ENCODE results near the gene FKBP14. TPM values are rescaled to one million over a fixed set of nuclear protein-coding genes. Genes with fewer than 3 reads are reported as not detected.

Gene FKBP14
- total RNA-seq, 4 donors from 2014 or later: 4.9 to 86.5 (median 11.5) TPM

- Histone ChIP-seq H3K4me1 (no peaks in the 10 kb centered on the region), H3K9me3 (no peaks in the 10 kb centered on the region), H3K27me3 (no peaks in the 10 kb centered on the region), H3K4me3 (no peak overlapping the region), H3K27ac (no peak overlapping the region), H3K36me3 (no peaks in the 10 kb centered on the region)
- TF ChIP-seq POLR2A (IDR thresholded peaks at IDR 0.05): no peak
- TF ChIP-seq CTCF (IDR thresholded peaks at IDR 0.05): no peak
- no peak for DNase-seq
- intact Hi-C loops (cut with DNase I; ENCODE audit: low total_unique reads): no loop called here
Measured at GRCh38 chr7:30069096-30069867, 42.8 kb upstream of the FKBP14 start.

- DNase-seq: peak in 1 of 2 donors; percentile 15
- no peaks in the 10 kb centered on the region for H3K9me3 ChIP-seq
- no peaks in the 10 kb centered on the region for H3K4me1 ChIP-seq
- no peak for TF ChIP-seq CTCF (IDR thresholded peaks at IDR 0.05)
- TF ChIP-seq POLR2A (IDR thresholded peaks at IDR 0.05): no peak
- H3K4me3 ChIP-seq: no peak overlapping the region
- no peaks in the 10 kb centered on the region for H3K27me3 ChIP-seq
- peak overlapping the region in 1 of 2 donors; percentile 19 for H3K27ac ChIP-seq
- no peaks in the 10 kb centered on the region for H3K36me3 ChIP-seq
- intact Hi-C loops (cut with DNase I; ENCODE audit: low total_unique reads): no loop called here
Measured at GRCh38 chr7:30068117-30068516, 41.6 kb upstream of the FKBP14 start.

- no peaks in the 10 kb centered on the region for H3K4me1 ChIP-seq
- no peak overlapping the region for H3K4me3 ChIP-seq
- H3K27me3 ChIP-seq: no peaks in the 10 kb centered on the region
- H3K9me3 ChIP-seq: no peaks in the 10 kb centered on the region
- DNase-seq: no peak
- intact Hi-C loops (cut with DNase I; ENCODE audit: low total_unique reads): no loop called here
- TF ChIP-seq POLR2A (IDR thresholded peaks at IDR 0.05): no peak
- no peak for TF ChIP-seq CTCF (IDR thresholded peaks at IDR 0.05)
- no peak overlapping the region for H3K27ac ChIP-seq
- no peaks in the 10 kb centered on the region for H3K36me3 ChIP-seq
Measured at GRCh38 chr7:30066687-30067086, 40.2 kb upstream of the FKBP14 start.

GRCh38 chr7:30065746-30066145 lies 39.2 kb upstream of the FKBP14 start:
- H3K4me1 ChIP-seq: no peaks in the 10 kb centered on the region
- no peaks in the 10 kb centered on the region for H3K36me3 ChIP-seq
- no peak overlapping the region for H3K4me3 ChIP-seq
- no peak for DNase-seq
- TF ChIP-seq CTCF (IDR thresholded peaks at IDR 0.05) (no peak), POLR2A (IDR thresholded peaks at IDR 0.05) (no peak)
- H3K9me3 ChIP-seq: no peaks in the 10 kb centered on the region
- H3K27ac ChIP-seq: no peak overlapping the region
- H3K27me3 ChIP-seq: no peaks in the 10 kb centered on the region
- intact Hi-C loops (cut with DNase I; ENCODE audit: low total_unique reads): no loop called here

DNA sequence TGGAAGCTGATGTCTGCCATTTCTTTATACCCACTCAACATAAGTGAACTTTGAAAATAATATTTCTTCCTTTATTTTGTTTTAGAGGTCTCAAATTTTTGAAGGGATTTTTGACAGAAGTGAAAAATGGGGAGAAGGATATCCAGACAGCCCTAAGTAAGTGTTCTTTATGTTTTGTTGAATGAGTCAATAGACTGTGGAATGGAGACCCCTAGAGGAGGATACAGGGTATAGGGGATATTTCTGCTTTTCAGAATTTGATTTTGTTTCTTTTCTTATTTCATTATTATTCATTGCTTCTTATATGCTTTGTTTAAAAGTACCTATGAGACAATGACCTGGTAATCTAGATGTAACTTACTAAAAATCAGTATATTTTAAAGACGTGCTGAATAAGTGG lies 36.1 kb upstream of the FKBP14 start:
- peak; percentile 48 to 61 (median 54) for TF ChIP-seq CTCF (IDR thresholded peaks at IDR 0.05)
- no peak for TF ChIP-seq POLR2A (IDR thresholded peaks at IDR 0.05)
- H3K9me3 ChIP-seq: no peaks in the 10 kb centered on the region
- H3K4me1 ChIP-seq: no peaks in the 10 kb centered on the region
- no peak for DNase-seq
- no peaks in the 10 kb centered on the region for H3K36me3 ChIP-seq
- H3K4me3 ChIP-seq: no peak overlapping the region
- intact Hi-C loops (cut with DNase I; ENCODE audit: low total_unique reads): no loop called here
- no peaks in the 10 kb centered on the region for H3K27me3 ChIP-seq
- no peak overlapping the region for H3K27ac ChIP-seq
